Measurements from ENCODE around the gene SMG6. TPM values are rescaled to one million over a fixed set of nuclear protein-coding genes. Genes with fewer than 3 reads are reported as not detected.

Gene SMG6
- total RNA-seq, 1 experiment from 2014 or later = 25.6 TPM

GRCh38 chr17:2157675-2158395 is 145.8 kb downstream of the SMG6 start:
- 0 out of 2 replicates have a peak overlapping the region, but pooled peaks have one; percentile 43 for H3K27ac Mint-ChIP-seq
- ChIA-PET CTCF (interaction anchor here (0.7 to 1.4 kb wide), 2 partner anchors 11 to 87 kb away, joined by 5 to 7 read pairs; no protein-coding TSS in a partner anchor), POLR2A (no interaction called here)
- H3K27me3 Mint-ChIP-seq (ENCODE audit: low read depth) = no peaks in the 10 kb centered on the region
- H3K9me3 Mint-ChIP-seq = no peaks in the 10 kb centered on the region
- H3K4me1 Mint-ChIP-seq = no peaks in the 10 kb centered on the region
- ATAC-seq (no peak), DNase-seq (ENCODE audit: low spot score) (no peak)
- no peaks in the 10 kb centered on the region for H3K36me3 Mint-ChIP-seq
- H3K4me3 Mint-ChIP-seq = no peak overlapping the region
- no peak for TF ChIP-seq ZNF416 (CRISPR knock-in tag; IDR thresholded peaks at IDR 0.05)
- TF ChIP-seq, protein P1, sequence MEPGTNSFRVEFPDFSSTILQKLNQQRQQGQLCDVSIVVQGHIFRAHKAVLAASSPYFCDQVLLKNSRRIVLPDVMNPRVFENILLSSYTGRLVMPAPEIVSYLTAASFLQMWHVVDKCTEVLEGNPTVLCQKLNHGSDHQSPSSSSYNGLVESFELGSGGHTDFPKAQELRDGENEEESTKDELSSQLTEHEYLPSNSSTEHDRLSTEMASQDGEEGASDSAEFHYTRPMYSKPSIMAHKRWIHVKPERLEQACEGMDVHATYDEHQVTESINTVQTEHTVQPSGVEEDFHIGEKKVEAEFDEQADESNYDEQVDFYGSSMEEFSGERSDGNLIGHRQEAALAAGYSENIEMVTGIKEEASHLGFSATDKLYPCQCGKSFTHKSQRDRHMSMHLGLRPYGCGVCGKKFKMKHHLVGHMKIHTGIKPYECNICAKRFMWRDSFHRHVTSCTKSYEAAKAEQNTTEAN (CRISPR knock-in tag; IDR thresholded peaks at IDR 0.05) = no peak
- no peak for TF ChIP-seq RELA (CRISPR knock-in tag; IDR thresholded peaks at IDR 0.05; ENCODE audit: borderline replicate concordance)
- no peak for TF ChIP-seq PREB (CRISPR knock-in tag; IDR thresholded peaks at IDR 0.05; ENCODE audit: borderline replicate concordance)
- no peak for TF ChIP-seq CREM (CRISPR knock-in tag; IDR thresholded peaks at IDR 0.05)
- no peak for TF ChIP-seq NFYB (CRISPR knock-in tag; conservative IDR thresholded peaks at IDR 0.05; ENCODE audit: low read depth)
- no peak for TF ChIP-seq USF2 (CRISPR knock-in tag; IDR thresholded peaks at IDR 0.05)
- TF ChIP-seq ATF6 (CRISPR knock-in tag; IDR thresholded peaks at IDR 0.05) = no peak
- no peak for TF ChIP-seq NFATC4 (CRISPR knock-in tag; IDR thresholded peaks at IDR 0.05)
- no peak for TF ChIP-seq ETV6 (CRISPR knock-in tag; IDR thresholded peaks at IDR 0.05)
- TF ChIP-seq IRF2 (CRISPR knock-in tag; IDR thresholded peaks at IDR 0.05; ENCODE audit: borderline replicate concordance, low read depth) = no peak
- no peak for TF ChIP-seq CTCF (IDR thresholded peaks at IDR 0.05)
- TF ChIP-seq, protein P2, sequence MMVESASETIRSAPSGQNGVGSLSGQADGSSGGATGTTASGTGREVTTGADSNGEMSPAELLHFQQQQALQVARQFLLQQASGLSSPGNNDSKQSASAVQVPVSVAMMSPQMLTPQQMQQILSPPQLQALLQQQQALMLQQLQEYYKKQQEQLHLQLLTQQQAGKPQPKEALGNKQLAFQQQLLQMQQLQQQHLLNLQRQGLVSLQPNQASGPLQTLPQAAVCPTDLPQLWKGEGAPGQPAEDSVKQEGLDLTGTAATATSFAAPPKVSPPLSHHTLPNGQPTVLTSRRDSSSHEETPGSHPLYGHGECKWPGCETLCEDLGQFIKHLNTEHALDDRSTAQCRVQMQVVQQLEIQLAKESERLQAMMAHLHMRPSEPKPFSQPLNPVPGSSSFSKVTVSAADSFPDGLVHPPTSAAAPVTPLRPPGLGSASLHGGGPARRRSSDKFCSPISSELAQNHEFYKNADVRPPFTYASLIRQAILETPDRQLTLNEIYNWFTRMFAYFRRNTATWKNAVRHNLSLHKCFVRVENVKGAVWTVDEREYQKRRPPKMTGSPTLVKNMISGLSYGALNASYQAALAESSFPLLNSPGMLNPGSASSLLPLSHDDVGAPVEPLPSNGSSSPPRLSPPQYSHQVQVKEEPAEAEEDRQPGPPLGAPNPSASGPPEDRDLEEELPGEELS (CRISPR knock-in tag; IDR thresholded peaks at IDR 0.05) = no peak
- no peak for TF ChIP-seq ZNF232 (CRISPR knock-in tag; IDR thresholded peaks at IDR 0.05)
- TF ChIP-seq ZNF423 (CRISPR knock-in tag; IDR thresholded peaks at IDR 0.05) = no peak
- no peak for TF ChIP-seq FOXK1 (CRISPR knock-in tag; IDR thresholded peaks at IDR 0.05)
- TF ChIP-seq, protein P3, sequence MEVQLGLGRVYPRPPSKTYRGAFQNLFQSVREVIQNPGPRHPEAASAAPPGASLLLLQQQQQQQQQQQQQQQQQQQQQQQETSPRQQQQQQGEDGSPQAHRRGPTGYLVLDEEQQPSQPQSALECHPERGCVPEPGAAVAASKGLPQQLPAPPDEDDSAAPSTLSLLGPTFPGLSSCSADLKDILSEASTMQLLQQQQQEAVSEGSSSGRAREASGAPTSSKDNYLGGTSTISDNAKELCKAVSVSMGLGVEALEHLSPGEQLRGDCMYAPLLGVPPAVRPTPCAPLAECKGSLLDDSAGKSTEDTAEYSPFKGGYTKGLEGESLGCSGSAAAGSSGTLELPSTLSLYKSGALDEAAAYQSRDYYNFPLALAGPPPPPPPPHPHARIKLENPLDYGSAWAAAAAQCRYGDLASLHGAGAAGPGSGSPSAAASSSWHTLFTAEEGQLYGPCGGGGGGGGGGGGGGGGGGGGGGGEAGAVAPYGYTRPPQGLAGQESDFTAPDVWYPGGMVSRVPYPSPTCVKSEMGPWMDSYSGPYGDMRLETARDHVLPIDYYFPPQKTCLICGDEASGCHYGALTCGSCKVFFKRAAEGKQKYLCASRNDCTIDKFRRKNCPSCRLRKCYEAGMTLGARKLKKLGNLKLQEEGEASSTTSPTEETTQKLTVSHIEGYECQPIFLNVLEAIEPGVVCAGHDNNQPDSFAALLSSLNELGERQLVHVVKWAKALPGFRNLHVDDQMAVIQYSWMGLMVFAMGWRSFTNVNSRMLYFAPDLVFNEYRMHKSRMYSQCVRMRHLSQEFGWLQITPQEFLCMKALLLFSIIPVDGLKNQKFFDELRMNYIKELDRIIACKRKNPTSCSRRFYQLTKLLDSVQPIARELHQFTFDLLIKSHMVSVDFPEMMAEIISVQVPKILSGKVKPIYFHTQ (CRISPR knock-in tag; IDR thresholded peaks at IDR 0.05) = no peak
- TF ChIP-seq, protein P4, sequence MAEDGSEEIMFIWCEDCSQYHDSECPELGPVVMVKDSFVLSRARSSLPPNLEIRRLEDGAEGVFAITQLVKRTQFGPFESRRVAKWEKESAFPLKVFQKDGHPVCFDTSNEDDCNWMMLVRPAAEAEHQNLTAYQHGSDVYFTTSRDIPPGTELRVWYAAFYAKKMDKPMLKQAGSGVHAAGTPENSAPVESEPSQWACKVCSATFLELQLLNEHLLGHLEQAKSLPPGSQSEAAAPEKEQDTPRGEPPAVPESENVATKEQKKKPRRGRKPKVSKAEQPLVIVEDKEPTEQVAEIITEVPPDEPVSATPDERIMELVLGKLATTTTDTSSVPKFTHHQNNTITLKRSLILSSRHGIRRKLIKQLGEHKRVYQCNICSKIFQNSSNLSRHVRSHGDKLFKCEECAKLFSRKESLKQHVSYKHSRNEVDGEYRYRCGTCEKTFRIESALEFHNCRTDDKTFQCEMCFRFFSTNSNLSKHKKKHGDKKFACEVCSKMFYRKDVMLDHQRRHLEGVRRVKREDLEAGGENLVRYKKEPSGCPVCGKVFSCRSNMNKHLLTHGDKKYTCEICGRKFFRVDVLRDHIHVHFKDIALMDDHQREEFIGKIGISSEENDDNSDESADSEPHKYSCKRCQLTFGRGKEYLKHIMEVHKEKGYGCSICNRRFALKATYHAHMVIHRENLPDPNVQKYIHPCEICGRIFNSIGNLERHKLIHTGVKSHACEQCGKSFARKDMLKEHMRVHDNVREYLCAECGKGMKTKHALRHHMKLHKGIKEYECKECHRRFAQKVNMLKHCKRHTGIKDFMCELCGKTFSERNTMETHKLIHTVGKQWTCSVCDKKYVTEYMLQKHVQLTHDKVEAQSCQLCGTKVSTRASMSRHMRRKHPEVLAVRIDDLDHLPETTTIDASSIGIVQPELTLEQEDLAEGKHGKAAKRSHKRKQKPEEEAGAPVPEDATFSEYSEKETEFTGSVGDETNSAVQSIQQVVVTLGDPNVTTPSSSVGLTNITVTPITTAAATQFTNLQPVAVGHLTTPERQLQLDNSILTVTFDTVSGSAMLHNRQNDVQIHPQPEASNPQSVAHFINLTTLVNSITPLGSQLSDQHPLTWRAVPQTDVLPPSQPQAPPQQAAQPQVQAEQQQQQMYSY (CRISPR knock-in tag; IDR thresholded peaks at IDR 0.05) = no peak
- TF ChIP-seq, protein P5, sequence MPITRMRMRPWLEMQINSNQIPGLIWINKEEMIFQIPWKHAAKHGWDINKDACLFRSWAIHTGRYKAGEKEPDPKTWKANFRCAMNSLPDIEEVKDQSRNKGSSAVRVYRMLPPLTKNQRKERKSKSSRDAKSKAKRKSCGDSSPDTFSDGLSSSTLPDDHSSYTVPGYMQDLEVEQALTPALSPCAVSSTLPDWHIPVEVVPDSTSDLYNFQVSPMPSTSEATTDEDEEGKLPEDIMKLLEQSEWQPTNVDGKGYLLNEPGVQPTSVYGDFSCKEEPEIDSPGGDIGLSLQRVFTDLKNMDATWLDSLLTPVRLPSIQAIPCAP (CRISPR knock-in tag; IDR thresholded peaks at IDR 0.05) = no peak

Data from WTC11 (cell line).